ENCODE results near the gene PHLPP2. TPM values are rescaled to one million over a fixed set of nuclear protein-coding genes. Genes with fewer than 3 reads are reported as not detected.

Gene PHLPP2
- total and polyA plus RNA-seq, 2 experiments from 2014 or later, result 1.7 to 6.7 TPM

DNA sequence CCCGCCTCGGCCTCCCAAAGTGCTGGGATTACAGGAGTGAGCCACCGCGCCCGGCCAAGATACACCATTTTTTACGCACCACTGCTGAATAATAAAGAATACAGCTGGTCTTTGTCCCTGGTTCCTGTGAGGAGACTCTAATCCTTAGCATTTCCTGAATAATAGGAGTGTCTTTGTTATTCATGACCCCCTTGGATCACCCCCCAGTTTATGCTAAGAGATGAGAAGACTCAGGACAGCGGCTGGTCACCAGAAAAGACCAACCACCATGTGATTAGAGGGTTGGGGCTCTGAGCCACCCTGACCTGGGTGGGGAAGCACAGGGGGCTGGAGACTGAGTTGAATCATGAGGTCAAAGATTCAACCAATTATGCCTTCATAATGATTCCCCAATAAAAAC lies 17.3 kb downstream of the PHLPP2 start:
- H3K36me3 ChIP-seq, result no peaks in the 10 kb centered on the region
- no peak overlapping the region for H3K4me3 ChIP-seq
- no peak overlapping the region for H3K27ac ChIP-seq
- H3K9me3 ChIP-seq (ENCODE audit: low read depth), result no peaks in the 10 kb centered on the region
- TF ChIP-seq, protein P1, sequence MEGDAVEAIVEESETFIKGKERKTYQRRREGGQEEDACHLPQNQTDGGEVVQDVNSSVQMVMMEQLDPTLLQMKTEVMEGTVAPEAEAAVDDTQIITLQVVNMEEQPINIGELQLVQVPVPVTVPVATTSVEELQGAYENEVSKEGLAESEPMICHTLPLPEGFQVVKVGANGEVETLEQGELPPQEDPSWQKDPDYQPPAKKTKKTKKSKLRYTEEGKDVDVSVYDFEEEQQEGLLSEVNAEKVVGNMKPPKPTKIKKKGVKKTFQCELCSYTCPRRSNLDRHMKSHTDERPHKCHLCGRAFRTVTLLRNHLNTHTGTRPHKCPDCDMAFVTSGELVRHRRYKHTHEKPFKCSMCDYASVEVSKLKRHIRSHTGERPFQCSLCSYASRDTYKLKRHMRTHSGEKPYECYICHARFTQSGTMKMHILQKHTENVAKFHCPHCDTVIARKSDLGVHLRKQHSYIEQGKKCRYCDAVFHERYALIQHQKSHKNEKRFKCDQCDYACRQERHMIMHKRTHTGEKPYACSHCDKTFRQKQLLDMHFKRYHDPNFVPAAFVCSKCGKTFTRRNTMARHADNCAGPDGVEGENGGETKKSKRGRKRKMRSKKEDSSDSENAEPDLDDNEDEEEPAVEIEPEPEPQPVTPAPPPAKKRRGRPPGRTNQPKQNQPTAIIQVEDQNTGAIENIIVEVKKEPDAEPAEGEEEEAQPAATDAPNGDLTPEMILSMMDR (IDR thresholded peaks at IDR 0.05; ENCODE audit: low read depth, low read length), result no peak
- no peaks in the 10 kb centered on the region for H3K27me3 ChIP-seq
- no peaks in the 10 kb centered on the region for H3K4me1 ChIP-seq (ENCODE audit: low read depth)
- no peak for DNase-seq (ENCODE audit: low read depth in 1 of 2, low spot score in 1 of 2)

DNA sequence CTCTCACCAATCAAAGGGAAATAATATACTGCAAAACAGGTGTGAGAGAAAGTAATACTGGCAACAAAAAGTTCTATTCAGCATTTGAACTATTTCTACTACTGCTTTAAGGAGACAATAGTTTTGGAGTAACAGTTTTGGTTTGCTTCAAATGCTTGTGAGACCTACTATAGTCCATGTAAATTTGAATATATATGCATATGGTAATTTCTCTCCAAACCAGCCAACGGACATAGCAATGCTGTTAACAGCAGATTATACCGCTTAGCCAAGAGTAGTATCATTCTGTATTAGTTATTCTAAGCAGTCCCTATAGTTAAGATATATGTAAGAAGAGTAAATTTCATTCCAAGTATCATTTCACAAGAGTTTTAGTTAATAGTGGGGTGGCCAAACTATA lies 18.5 kb downstream of the PHLPP2 start:
- H3K4me1 ChIP-seq (ENCODE audit: low read depth), result no peaks in the 10 kb centered on the region
- H3K27me3 ChIP-seq, result no peaks in the 10 kb centered on the region
- DNase-seq (ENCODE audit: low read depth in 1 of 2, low spot score in 1 of 2), result no peak
- H3K27ac ChIP-seq, result no peak overlapping the region
- H3K36me3 ChIP-seq, result no peaks in the 10 kb centered on the region
- no peaks in the 10 kb centered on the region for H3K9me3 ChIP-seq (ENCODE audit: low read depth)
- H3K4me3 ChIP-seq, result no peak overlapping the region
- TF ChIP-seq, protein P1 (IDR thresholded peaks at IDR 0.05; ENCODE audit: low read depth, low read length), result no peak

DNA sequence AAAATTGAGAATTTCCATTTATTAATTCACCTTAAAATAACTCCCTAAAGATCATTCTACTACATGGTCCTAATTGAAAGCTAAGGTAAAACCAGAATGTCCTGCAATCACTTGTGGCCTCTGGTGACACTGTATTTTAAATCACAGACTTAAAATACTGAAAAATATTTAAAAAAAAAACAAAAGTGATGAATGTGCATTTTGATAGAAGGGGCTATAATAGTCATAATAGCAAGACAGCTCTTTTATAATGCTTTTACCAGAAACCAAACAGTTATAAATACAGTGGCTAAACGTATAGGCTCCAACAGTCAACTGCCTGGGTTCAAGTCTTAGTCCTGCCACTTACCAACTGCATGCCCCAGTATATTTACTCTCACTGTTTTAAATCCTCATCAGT lies 21.2 kb downstream of the PHLPP2 start:
- no peaks in the 10 kb centered on the region for H3K36me3 ChIP-seq

DNA sequence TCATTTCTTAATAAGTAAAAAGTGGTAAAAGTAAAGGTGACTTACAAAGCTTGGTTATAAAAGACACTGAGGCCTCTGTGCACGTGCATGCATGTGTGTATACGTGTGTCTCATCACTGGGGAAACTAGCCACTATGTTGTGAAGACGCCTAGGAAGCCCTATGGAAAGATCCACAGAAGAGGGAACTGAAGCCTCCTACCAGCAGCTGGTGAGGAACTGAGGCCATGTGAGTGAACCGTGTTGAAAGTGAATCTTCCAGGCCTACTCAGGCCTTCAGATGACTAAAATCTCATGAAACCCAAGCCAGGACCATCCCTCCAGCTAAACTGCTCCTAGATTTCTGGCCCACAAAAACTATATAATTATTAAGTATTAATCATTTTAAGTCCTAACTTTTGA lies 23.7 kb downstream of the PHLPP2 start:
- H3K36me3 ChIP-seq, result no peaks in the 10 kb centered on the region
- no peak for DNase-seq (ENCODE audit: low read depth in 1 of 2, low spot score in 1 of 2)
- H3K4me1 ChIP-seq (ENCODE audit: low read depth), result no peaks in the 10 kb centered on the region
- TF ChIP-seq, protein P1 (IDR thresholded peaks at IDR 0.05; ENCODE audit: low read depth, low read length), result no peak
- H3K27me3 ChIP-seq, result no peaks in the 10 kb centered on the region
- no peak overlapping the region for H3K4me3 ChIP-seq
- H3K27ac ChIP-seq, result no peak overlapping the region
- no peaks in the 10 kb centered on the region for H3K9me3 ChIP-seq (ENCODE audit: low read depth)

More for the DNA sequence above, 21.2 kb downstream of the PHLPP2 start:
- H3K9me3 ChIP-seq (ENCODE audit: low read depth), result no peaks in the 10 kb centered on the region
- H3K4me1 ChIP-seq (ENCODE audit: low read depth), result no peaks in the 10 kb centered on the region
- DNase-seq (ENCODE audit: low read depth in 1 of 2, low spot score in 1 of 2), result no peak
- no peak overlapping the region for H3K27ac ChIP-seq
- TF ChIP-seq, protein P1 (IDR thresholded peaks at IDR 0.05; ENCODE audit: low read depth, low read length), result no peak
- no peak overlapping the region for H3K4me3 ChIP-seq
- no peaks in the 10 kb centered on the region for H3K27me3 ChIP-seq

DNA sequence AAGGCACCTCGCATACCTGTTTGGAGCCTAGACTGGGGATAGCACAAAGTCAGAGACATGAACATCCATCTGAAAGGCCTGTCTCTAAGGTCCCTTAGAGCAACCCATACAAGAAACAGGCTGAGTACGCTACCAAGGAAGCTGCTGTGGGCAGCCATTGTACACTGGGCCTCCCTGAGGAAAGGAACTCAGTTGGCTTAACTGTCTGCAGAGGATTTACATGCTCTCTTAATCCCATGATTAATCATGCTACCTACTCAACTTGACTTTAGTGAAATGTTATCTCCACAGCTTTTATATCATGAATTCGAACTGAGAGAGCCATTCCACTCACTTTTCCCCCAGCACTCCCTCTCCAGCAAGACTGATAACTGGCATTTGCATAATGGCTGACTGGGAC lies 26.0 kb downstream of the PHLPP2 start:
- no peaks in the 10 kb centered on the region for H3K36me3 ChIP-seq
- TF ChIP-seq, protein P1 (IDR thresholded peaks at IDR 0.05; ENCODE audit: low read depth, low read length), result no peak
- no peak overlapping the region for H3K4me3 ChIP-seq
- no peaks in the 10 kb centered on the region for H3K27me3 ChIP-seq
- no peaks in the 10 kb centered on the region for H3K4me1 ChIP-seq (ENCODE audit: low read depth)
- H3K27ac ChIP-seq, result no peak overlapping the region
- no peak for DNase-seq (ENCODE audit: low read depth in 1 of 2, low spot score in 1 of 2)
- H3K9me3 ChIP-seq (ENCODE audit: low read depth), result no peaks in the 10 kb centered on the region

DNA sequence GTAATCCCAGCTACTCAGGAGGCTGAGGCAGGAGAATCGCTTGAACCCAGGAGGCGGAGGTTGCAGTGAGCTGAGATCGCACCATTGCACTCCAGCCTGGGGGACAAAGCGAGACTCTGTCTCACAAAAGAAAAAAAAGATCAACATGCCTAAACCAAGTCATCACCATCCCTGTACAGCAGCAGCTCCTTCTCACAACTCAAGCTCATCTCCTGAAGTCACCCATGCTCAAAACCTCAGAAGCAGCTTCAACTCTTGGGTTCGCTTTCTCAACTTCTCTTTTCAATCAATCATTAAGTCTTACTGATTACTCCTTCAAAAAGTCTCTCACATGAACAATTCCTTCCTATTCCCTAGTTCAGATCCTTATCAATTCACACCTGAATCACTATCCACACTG lies 31.3 kb downstream of the PHLPP2 start:
- Histone ChIP-seq H3K4me1 (ENCODE audit: low read depth) (no peaks in the 10 kb centered on the region), H3K9me3 (ENCODE audit: low read depth) (no peaks in the 10 kb centered on the region), H3K27me3 (no peaks in the 10 kb centered on the region), H3K36me3 (peaks cover 7% of the 10 kb centered on the region), H3K4me3 (no peak overlapping the region), H3K27ac (no peak overlapping the region)
- TF ChIP-seq, protein P1 (IDR thresholded peaks at IDR 0.05; ENCODE audit: low read depth, low read length), result no peak
- DNase-seq (ENCODE audit: low read depth in 1 of 2, low spot score in 1 of 2), result no peak
